HG03025 (cell line): ENCODE measurements around the gene CAPN1.
"Not testable (repeated sequence)": the region's sequence is repeated elsewhere in the genome, so short reads cannot be mapped to it uniquely, and the experiment has no call there.

Experiments used
- ATAC-seq: cut with Tn5 transposase; IDR thresholded peaks from one replicate; pipeline ENCODE4 v1.9.1; 2021; ENCODE audit warnings: mild to moderate bottlenecking, moderate library complexity; ENCODE audit not compliant: unreplicated experiment, low FRiP score

The CAPN1 gene

DNA sequence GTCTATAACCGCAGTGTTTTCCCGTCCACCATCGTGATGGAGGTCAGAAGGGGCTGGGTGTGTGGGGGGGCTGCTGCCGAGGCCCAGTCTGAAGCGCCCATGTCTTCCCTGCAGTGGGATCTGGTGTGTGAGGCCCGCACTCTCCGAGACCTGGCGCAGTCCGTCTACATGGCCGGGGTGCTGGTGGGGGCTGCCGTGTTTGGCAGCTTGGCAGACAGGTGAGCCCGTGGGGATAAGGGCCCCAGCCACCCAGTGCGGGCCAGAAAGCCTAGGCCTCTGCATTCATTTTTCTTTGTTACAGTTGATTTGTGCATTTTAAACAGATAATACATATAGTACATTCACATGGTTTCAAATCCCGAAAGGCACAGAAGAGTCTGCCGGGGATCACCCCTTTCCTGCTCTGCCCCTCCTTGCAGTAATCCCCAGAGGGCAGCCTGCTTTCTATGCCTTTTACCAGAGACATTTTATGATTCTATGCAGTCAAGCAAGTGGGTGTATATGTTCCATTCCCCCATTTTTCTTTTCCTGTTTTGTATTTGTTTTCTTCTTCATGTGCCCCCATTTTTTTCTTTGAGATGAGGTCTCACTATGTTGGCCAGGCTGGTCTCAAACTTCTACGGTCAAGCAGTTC, 32.6 kb downstream of the CAPN1 start:
- no peak for ATAC-seq

DNA sequence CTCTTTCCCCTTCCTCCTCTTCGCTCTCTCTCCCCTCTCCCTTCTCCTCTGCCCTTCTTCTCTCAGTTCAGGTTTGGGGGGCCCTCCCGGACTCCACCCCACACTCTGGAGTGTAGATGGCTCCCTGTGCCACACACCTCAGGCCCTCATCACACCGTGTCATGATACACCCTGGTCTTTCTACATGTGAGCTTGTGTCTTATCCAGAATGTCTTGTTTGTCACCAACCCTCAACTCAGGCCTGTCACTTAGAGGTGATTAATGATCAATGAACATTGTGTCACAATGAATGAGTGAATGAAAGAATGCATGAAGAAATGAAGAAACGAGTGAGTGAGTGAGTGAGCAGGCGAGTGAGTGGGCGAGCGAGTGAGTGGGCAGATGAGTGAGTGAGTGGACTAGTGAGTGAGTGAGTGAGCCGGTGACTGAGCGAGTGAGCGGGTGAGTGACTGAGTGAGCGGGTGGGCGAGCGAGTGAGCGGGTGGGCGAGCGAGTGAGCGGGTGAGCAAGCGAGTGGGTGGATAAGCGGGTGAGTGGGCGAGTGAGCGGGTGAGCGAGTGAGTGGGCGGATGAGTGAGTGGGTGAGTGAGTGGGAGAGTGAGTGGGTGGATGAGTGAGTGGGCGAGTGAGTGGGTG, 33.8 kb downstream of the CAPN1 start:
- no peak for ATAC-seq

DNA sequence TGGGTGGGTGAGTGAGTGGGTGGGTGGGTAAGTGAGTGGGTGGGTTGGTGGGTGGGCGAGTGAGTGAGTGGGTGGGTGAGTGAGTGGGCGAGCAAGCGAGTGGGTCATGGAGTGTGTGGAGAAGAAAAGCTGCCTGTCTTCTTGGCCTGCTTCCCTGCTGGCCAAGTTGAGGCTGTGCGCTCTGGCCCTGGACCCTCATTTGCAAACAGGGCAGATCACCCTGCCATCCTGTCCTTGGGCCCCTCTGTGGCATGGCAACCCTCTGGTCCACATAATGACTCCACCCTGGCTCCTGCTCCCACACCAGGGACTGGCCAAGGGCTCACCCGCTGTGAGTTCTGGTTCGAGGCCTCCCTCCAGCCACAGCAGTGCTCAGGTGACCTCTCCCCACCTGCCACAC, 35.1 kb downstream of the CAPN1 start:
- no peak for ATAC-seq

DNA sequence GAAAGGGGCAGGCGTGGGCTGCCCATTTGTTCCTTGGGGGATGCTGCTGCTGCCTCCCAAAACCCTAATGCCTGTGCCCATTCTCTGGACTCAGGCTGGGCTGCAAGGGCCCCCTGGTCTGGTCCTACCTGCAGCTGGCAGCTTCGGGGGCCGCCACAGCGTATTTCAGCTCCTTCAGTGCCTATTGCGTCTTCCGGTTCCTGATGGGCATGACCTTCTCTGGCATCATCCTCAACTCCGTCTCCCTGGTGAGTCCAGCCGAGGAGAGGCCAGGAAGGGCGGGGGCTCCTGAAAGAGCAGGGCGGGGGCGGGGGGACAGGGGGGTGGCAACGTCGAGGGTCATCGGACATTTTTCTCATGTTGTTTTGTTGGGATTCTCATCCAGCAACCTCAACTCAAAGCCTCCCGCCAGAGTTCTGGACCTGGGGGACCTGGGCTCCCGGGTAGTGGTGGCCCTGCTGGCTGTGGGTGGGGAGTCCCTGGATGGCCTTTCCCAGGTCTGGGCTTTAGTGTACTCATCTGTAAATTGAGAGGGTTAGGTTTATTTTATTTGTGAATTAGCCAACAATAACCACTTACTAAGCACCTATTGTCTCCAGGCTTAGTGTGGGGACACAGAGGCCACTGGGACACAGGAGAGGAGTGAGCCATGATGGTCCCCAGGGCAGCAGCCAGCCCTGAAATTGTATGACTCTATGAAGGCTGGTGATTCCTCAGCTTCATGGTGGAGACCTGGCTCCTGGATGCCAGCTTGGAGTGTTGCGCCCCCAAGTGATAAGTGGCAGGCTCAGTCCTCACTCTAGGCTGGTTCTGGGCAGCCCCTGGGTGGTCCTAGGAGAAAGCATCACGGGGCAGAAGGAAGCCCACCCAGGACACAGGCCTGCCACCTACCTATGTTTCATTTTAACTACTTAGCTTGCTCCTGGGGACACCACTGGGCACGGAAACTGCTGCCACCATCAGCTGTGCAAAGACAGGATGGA, 36.0 kb downstream of the CAPN1 start:
- ATAC-seq, result no peak

DNA sequence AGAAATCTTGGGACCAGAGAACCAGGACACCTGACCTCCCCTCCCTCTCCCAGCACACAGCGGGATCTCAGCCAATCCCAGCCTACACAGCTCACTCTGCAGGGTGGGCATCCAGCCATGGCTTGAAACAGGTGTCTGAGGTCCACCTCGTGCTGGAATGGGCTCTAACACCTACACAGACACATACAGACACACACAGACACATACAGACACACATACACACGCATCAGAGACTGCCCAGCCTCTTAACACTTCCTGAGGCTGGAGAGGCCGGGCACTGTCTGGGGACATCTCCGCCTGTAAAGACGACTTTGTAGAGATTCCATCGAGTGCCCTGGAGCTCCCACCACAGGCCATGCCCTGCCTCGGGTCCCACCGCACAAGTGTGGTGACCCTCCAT, 36.7 kb downstream of the CAPN1 start:
- ATAC-seq, result no peak

DNA sequence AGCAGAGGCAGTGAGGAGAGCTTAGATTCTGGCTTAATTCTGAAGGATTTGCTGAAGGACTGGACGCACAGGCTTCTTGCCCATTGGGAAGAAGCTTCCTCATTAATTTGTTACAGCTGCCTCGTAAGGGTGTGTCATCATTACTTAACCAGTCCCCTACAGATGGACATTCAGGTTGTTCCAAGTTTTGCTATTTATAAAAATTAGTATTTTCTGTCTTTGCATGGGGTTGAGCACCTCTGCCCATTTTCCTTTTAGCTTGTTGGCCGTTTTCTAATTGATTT, 38.1 kb downstream of the CAPN1 start:
- no peak for ATAC-seq

DNA sequence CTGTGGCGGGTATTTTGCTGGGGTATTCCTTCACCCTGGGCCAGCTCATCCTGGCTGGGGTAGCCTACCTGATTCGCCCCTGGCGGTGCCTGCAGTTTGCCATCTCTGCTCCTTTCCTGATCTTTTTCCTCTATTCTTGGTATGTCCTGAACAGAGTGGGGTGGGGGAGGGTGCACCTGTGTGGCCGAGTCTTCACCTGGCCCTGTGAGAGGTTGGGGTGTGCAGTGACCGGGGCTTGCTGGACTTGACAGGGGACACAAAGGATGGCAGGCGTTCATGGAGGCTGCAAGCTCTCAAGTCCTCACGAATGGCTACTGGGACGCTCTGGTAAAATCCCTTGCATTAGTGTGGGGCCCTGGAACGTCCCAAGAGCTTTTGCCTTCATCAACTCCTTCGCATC, 39.3 kb downstream of the CAPN1 start:
- no peak for ATAC-seq

DNA sequence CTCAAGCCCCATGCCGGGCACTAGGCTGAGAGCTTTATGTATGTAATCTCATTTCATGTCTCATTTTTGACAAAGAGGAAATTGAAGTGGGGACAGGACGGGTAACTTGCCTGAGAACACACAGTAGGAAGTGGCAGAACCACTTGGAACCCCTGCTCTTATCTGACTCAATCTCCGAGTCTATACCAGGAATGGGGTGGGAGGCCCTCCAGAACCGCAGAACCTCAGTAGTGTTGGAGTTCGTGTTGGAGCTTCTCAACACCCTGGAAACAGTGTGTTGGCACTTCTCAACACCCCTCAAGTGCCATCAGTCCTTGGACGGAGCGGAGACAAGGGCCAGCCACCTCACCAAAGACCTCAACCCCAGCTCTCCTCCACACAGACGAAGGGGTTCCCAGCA, 41.3 kb downstream of the CAPN1 start:
- ATAC-seq, result no peak

DNA sequence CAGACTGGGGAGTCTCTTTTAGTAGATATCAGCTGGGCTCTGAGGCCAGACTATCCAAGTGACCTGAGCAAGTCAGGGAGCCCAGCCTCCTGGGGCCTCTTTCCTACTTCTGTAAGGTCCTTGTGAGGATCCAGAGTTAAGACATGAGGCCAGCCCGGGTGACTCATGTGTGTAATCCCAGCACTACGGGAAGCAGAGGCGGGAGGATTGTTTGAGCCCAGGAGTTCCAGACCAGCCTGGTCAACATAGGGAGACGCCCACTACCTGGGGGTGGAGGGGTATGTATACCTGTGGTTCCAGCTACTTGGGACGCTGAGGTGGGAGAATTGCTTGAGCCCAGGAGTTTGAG, 43.2 kb downstream of the CAPN1 start:
- ATAC-seq, result no peak

DNA sequence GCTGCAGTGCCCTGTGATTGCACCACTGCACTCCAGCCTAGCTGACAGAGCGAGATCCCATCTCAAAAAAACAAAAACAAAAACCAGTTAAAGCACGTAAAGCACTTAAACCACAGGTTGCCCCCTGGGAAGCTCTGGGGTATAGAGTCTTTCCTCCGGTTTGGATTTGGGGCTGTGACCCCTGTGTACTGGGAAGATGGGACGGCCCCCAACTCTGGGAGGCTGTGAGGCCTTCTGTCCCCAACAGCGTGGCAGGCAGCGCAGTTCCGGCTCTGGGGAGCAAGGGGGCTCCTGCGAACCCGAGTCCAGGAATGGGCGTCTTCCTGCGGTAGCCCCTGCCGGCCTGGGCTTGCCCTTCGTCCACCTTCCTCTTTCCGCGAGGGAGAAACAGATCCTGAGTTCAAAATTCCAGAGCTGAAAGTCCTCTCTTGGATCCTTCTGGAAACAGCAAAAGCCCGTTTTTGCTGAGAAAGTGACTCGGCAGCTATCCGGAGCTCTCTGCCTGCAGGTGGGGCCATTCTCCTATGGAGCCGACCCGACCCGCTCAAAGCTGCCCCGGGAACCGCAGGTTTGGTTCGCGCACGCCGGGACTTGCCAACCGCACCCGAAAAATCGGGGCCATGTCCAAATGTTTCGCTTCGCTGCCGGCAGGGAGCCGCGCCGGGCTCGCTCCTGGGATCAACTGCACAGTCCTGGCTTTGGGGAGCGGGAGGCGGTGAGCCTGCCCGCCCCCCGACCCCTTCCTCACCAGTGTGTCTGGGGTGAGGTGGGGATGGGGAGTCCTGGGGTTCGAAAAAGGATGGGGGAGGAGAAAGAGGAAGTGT, 43.8 kb downstream of the CAPN1 start:
- ATAC-seq, result no peak

DNA sequence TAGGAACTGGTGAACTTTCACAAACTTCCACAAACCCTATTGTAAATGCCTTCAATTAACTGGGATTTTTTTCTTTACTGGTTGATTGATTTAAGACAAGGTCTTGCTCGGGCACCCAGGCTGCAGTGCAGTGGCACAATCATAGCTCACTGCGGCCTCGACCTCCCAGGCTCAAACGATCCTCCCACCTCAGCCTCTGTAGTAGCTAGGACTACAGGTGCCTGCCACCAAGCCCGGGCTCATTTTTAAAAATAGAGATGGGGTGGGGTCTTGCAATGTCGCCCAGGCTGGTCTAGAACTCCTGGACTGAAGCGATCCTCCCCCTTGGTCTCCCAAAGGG, 44.3 kb downstream of the CAPN1 start:
- ATAC-seq, result no peak

DNA sequence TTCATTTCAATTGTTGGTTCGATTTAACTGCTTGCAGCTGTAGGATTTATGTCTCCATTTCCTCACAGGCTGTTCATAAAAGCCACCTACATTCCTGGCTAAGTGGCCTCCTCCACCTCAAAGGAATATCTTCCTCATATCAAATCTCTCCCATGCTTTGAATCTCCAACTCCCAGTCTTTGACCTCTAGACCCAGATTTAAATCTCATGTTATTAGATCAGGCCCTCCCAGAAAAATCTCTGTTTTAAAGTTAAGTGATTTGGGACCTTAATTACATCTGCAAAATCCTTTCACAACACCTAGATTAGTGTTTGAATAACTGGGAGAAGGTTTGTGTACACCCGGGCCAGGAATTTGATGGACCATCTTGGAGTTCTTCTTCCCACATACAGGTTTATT, 46.2 kb downstream of the CAPN1 start:
- no peak for ATAC-seq

DNA sequence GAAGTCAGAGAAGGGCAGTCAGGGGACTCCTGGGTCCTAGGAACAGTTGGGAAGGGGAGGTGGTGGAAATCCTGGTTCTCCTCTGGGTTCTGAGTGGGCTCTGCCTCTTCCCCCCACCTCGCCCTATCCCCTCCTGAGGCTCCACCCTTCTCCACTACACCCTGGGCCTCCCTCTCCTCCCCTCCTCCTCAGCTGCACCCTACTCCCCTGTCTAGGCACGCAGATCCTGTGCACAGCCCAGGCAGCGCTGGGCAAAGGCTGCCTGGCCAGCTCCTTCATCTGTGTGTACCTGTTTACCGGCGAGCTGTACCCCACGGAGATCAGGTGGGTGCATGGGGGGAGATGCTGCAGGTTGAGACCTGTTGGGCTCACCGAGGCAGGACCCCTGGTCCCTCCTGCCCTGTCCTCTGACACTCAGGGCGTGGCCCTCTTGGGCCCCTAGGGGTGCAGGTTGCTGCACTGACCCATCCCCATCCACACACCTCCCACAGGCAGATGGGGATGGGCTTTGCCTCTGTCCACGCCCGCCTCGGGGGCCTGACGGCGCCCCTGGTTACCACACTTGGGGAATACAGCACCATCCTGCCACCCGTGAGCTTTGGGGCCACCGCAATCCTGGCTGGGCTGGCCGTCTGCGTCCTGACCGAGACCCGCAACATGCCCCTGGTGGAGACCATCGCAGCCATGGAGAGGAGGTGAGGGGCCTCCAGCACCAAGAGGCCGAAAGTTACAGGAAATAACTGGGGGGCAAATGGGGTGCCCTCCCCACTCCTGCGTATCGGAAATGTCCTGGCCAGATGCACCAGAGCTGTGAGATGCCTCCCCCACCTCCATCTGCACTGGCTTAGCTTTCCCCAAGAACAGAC, 54.7 kb downstream of the CAPN1 start:
- no peak for ATAC-seq

DNA sequence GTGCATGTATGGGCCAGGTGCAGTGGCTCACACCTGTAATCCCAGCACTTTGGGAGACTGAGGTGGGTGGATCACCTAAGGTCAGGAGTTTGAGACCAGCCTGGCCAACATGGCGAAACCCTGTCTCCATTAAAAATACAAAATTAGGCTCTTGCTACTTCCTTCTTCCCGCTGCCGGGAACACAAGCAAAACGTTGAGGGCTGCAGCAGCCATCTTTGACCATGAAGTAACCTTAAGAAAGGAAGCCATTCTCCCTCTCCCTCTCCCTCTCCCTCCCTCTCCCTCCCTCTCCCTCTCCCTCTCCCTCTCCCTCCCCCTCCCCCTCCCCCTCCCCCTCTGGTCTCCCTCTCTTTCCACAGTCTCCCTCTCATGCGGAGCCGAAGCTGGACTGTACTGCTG, 56.6 kb downstream of the CAPN1 start:
- not testable (repeated sequence) for ATAC-seq

DNA sequence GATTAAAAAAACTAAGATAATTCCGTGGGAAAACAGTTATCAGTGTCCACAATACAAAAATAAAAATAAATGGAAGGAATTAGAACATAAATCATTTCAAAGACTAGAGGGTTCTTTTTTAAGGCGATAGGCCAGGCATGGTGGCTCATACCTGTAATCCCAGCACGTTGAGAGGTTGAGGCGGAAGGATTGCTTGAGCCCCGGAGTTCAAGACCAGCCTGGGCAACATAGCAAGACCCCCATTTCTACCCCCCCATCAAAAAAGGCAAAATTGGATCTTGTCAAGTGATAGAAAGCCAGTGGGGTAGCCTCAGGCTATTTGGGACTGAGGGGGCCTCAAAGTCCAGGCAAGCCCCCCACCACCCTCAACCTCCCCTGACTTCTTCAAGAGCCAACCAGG, 59.4 kb downstream of the CAPN1 start:
- ATAC-seq, result no peak

DNA sequence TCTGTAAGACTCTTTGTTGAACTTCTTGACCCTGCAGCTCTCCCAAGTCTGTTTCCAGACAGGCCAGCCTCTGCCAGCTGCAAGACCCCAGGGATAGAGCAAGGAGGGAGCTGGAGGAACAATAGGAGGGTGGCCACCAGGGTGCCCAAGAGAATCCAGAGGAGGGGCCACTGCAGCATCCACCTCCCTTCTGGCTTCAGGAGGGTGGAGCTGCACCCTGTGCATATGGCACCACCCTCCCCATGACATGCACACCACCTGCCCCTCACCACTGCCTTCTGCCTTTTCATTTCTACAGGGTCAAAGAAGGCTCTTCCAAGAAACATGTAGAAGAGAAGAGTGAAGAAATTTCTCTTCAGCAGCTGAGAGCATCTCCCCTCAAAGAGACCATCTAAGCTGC, 60.0 kb downstream of the CAPN1 start:
- no peak for ATAC-seq

DNA sequence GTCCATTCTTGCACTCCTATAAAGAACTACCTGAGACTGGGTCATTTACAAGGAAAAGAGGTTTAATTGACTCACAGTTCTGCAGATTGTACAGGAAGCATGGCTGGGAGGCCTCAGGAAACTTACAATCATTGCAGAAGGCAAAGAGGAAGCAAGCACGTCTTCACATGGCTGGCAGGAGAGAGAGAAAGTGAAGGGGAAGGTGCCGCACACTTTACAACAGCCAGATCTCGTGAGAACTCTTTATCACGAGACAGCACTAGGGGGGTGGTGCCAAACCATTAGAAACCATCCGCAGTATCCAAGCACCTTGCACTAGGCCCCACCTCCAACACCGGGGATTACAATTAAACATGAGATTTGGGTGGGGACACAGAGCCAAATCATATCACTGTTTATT, 60.7 kb downstream of the CAPN1 start:
- ATAC-seq, result no peak

DNA sequence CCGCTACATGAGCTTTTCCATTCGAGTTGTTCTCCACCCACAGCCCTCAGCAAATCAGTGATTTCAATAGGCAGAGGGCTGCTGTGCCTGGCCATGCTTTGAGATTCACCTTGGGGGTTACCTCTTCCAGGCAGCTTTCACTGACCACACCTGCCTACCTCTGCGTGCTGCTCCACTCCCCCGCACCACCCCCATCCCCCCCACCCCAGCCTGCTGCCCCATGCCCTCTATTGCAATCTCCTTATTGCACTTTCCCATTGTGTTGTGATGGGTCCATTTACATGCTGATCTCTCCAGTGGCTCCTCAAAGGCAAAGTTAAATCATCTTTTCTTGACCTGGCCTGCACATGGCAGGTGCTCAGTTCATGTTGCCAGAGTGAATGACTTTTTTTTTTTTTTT, 62.1 kb downstream of the CAPN1 start:
- no peak for ATAC-seq

DNA sequence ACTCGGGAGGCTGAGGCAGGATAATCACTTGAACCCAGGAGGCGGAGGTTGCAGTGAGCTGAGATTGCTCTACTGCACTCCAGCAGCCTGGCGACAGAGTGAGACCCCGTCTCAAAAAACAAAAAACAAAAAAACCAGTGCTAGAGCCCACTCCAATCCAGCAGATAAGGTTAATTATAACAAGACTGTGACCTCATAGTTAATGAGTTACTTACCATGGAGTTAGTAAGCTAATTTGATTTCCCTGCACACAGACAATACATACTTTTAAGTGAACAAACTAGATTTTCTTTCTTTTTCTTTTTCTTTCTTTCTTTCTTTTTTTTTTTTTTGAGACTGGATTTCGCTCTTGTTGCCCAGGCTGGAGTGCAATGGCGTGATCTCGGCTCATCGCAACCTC, 63.3 kb downstream of the CAPN1 start:
- ATAC-seq, result not testable (repeated sequence)

DNA sequence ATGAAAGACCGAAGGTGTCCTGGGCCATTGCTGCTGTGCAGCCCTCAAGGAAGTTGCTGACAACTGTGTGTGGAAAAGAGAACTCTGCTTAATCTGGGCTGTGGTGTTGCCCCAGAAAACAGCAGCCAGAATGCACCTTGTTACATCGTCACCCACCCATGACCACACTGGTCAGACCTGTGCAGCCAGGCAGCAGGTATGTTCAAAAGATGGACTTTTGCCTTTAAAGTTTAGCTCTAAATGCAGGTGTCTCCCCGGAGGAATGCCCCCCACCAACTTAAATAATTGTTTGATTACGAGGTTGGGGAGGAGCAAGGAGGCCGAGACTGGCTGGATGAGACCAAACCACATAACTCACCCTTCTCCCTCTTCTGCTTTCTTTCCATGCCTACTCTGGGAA, 64.8 kb downstream of the CAPN1 start:
- ATAC-seq, result no peak
